SJSA1 (cell line): ENCODE results near the gene EVC2. TPM values are rescaled to one million over a fixed set of nuclear protein-coding genes. Genes with fewer than 3 reads are reported as not detected.
"Not testable (repeated sequence)": the region's sequence is repeated elsewhere in the genome, so short reads cannot be mapped to it uniquely, and the experiment has no call there.

Source experiments
- DNase-seq, 2 experiments: peaks; one replicate each; pipeline ENCODE4 v3.0.0-alpha.2; 2015 to 2020; ENCODE audit warnings: low spot score in 2 of 2, low read depth in 1 of 2
- H3K27ac ChIP-seq: fragments of 250-450 bp; sonication (Bioruptor Pico); 2 replicates; pipeline ENCODE4 v1.5.1; 2020; ENCODE audit warnings: mild to moderate bottlenecking, moderate library complexity
- H3K27me3 ChIP-seq: fragments of 250-450 bp; sonication (Bioruptor Pico); replicated peaks from 2 replicates; pipeline ENCODE4 v1.5.1; 2020; ENCODE audit warnings: mild to moderate bottlenecking, moderate library complexity
- H3K36me3 ChIP-seq: fragments of 250-450 bp; sonication (Bioruptor Pico); 2 replicates; pipeline ENCODE4 v1.5.1; 2020; ENCODE audit warnings: mild to moderate bottlenecking
- H3K4me1 ChIP-seq: fragments of 250-450 bp; sonication (Bioruptor Pico); replicated peaks from 2 replicates; pipeline ENCODE4 v1.6.1; 2021; ENCODE audit warnings: mild to moderate bottlenecking
- H3K4me3 ChIP-seq: fragments of 250-450 bp; sonication (Bioruptor Pico); 2 replicates; pipeline ENCODE4 v1.5.1; 2020; ENCODE audit warnings: mild to moderate bottlenecking
- H3K9me3 ChIP-seq: fragments of 250-450 bp; sonication (Bioruptor Pico); replicated peaks from 2 replicates; pipeline ENCODE4 v1.5.1; 2020; ENCODE audit warnings: mild to moderate bottlenecking
- total RNA-seq: library from RNA; depleted of rRNA; stranded (reverse); fragments of >200 nt; shearing (Covaris generic); gene quantifications from 2 replicates; pipeline ENCODE4 v1.2.3, GENCODE V29; 2014

Gene EVC2
- total RNA-seq, 1 experiment from 2014 or later = 2.7 TPM

- Histone ChIP-seq H3K27ac (no peak overlapping the region), H3K27me3 (no peaks in the 10 kb centered on the region), H3K4me3 (no peak overlapping the region), H3K4me1 (no peaks in the 10 kb centered on the region), H3K9me3 (no peaks in the 10 kb centered on the region), H3K36me3 (no peaks in the 10 kb centered on the region)
- DNase-seq = no peak
Measured at GRCh38 chr4:5609306-5610007, 98.9 kb downstream of the EVC2 start.

- not testable (repeated sequence) for H3K27ac ChIP-seq, H3K4me3 ChIP-seq, H3K4me1 ChIP-seq, H3K27me3 ChIP-seq, DNase-seq, H3K9me3 ChIP-seq, H3K36me3 ChIP-seq
Measured at GRCh38 chr4:5593828-5594227, 114.5 kb downstream of the EVC2 start.

- H3K27ac ChIP-seq = no peak overlapping the region
- H3K4me1 ChIP-seq = no peaks in the 10 kb centered on the region
- no peaks in the 10 kb centered on the region for H3K9me3 ChIP-seq
- no peaks in the 10 kb centered on the region for H3K27me3 ChIP-seq
- H3K36me3 ChIP-seq = no peaks in the 10 kb centered on the region
- no peak for DNase-seq
- no peak overlapping the region for H3K4me3 ChIP-seq
Measured at GRCh38 chr4:5592272-5592671, 116.1 kb downstream of the EVC2 start.

GRCh38 chr4:5589495-5589894 is 118.9 kb downstream of the EVC2 start:
- H3K9me3 ChIP-seq = no peaks in the 10 kb centered on the region
- H3K4me3 ChIP-seq = no peak overlapping the region
- DNase-seq = no peak
- no peaks in the 10 kb centered on the region for H3K4me1 ChIP-seq
- no peaks in the 10 kb centered on the region for H3K36me3 ChIP-seq
- no peaks in the 10 kb centered on the region for H3K27me3 ChIP-seq
- no peak overlapping the region for H3K27ac ChIP-seq

GRCh38 chr4:5588046-5588445 is 120.3 kb downstream of the EVC2 start:
- Histone ChIP-seq H3K9me3 (no peaks in the 10 kb centered on the region), H3K27me3 (no peaks in the 10 kb centered on the region), H3K4me3 (no peak overlapping the region), H3K4me1 (no peaks in the 10 kb centered on the region), H3K27ac (no peak overlapping the region), H3K36me3 (no peaks in the 10 kb centered on the region)
- DNase-seq = no peak

GRCh38 chr4:5575941-5576340 is 132.4 kb downstream of the EVC2 start:
- no peaks in the 10 kb centered on the region for H3K36me3 ChIP-seq
- no peak overlapping the region for H3K27ac ChIP-seq
- no peaks in the 10 kb centered on the region for H3K27me3 ChIP-seq
- H3K4me3 ChIP-seq = no peak overlapping the region
- no peaks in the 10 kb centered on the region for H3K9me3 ChIP-seq
- H3K4me1 ChIP-seq = no peaks in the 10 kb centered on the region
- DNase-seq = no peak

- Histone ChIP-seq H3K27me3 (no peaks in the 10 kb centered on the region), H3K4me1 (no peaks in the 10 kb centered on the region), H3K4me3 (no peak overlapping the region), H3K9me3 (no peaks in the 10 kb centered on the region), H3K27ac (no peak overlapping the region), H3K36me3 (no peaks in the 10 kb centered on the region)
- no peak for DNase-seq
Measured at GRCh38 chr4:5574386-5574785, 134.0 kb downstream of the EVC2 start.

GRCh38 chr4:5573965-5574364 is 134.4 kb downstream of the EVC2 start:
- Histone ChIP-seq H3K4me3 (no peak overlapping the region), H3K27ac (no peak overlapping the region), H3K36me3 (no peaks in the 10 kb centered on the region), H3K4me1 (no peaks in the 10 kb centered on the region), H3K27me3 (no peaks in the 10 kb centered on the region), H3K9me3 (no peaks in the 10 kb centered on the region)
- no peak for DNase-seq

- H3K27me3 ChIP-seq = no peaks in the 10 kb centered on the region
- H3K4me1 ChIP-seq = no peaks in the 10 kb centered on the region
- no peak for DNase-seq
- H3K27ac ChIP-seq = no peak overlapping the region
- H3K4me3 ChIP-seq = no peak overlapping the region
- H3K9me3 ChIP-seq = no peaks in the 10 kb centered on the region
- no peaks in the 10 kb centered on the region for H3K36me3 ChIP-seq
Measured at GRCh38 chr4:5572751-5573150, 135.6 kb downstream of the EVC2 start.

GRCh38 chr4:5572114-5572513 is 136.2 kb downstream of the EVC2 start:
- Histone ChIP-seq H3K27me3 (no peaks in the 10 kb centered on the region), H3K27ac (no peak overlapping the region), H3K4me3 (no peak overlapping the region), H3K36me3 (no peaks in the 10 kb centered on the region), H3K4me1 (no peaks in the 10 kb centered on the region), H3K9me3 (no peaks in the 10 kb centered on the region)
- no peak for DNase-seq

GRCh38 chr4:5571646-5572045 is 136.7 kb downstream of the EVC2 start:
- Histone ChIP-seq H3K27me3 (no peaks in the 10 kb centered on the region), H3K4me1 (no peaks in the 10 kb centered on the region), H3K9me3 (no peaks in the 10 kb centered on the region), H3K4me3 (no peak overlapping the region), H3K36me3 (no peaks in the 10 kb centered on the region), H3K27ac (no peak overlapping the region)
- no peak for DNase-seq

GRCh38 chr4:5569451-5569850 is 138.9 kb downstream of the EVC2 start:
- no peak overlapping the region for H3K27ac ChIP-seq
- no peaks in the 10 kb centered on the region for H3K9me3 ChIP-seq
- H3K36me3 ChIP-seq = no peaks in the 10 kb centered on the region
- no peak for DNase-seq
- H3K27me3 ChIP-seq = no peaks in the 10 kb centered on the region
- no peaks in the 10 kb centered on the region for H3K4me1 ChIP-seq
- H3K4me3 ChIP-seq = no peak overlapping the region

GRCh38 chr4:5568931-5569330 is 139.4 kb downstream of the EVC2 start:
- Histone ChIP-seq H3K9me3 (no peaks in the 10 kb centered on the region), H3K36me3 (no peaks in the 10 kb centered on the region), H3K27ac (no peak overlapping the region), H3K27me3 (no peaks in the 10 kb centered on the region), H3K4me1 (no peaks in the 10 kb centered on the region), H3K4me3 (no peak overlapping the region)
- no peak for DNase-seq

GRCh38 chr4:5568336-5568735 is 140.0 kb downstream of the EVC2 start:
- Histone ChIP-seq H3K36me3 (no peaks in the 10 kb centered on the region), H3K27me3 (no peaks in the 10 kb centered on the region), H3K27ac (no peak overlapping the region), H3K4me3 (no peak overlapping the region), H3K4me1 (no peaks in the 10 kb centered on the region), H3K9me3 (no peaks in the 10 kb centered on the region)
- DNase-seq = no peak

- Histone ChIP-seq H3K9me3 (no peaks in the 10 kb centered on the region), H3K27ac (no peak overlapping the region), H3K4me1 (no peaks in the 10 kb centered on the region), H3K4me3 (no peak overlapping the region), H3K27me3 (no peaks in the 10 kb centered on the region), H3K36me3 (no peaks in the 10 kb centered on the region)
- no peak for DNase-seq
Measured at GRCh38 chr4:5566991-5567390, 141.4 kb downstream of the EVC2 start.
